Hematopoietic multipotent progenitor cell treated with erythropoietin and hydrocortisone succinate and interleukin-3 and kit ligand, for 15 days (in vitro differentiated cells): ENCODE results near the gene TBC1D10B.
"Not testable (repeated sequence)": the region's sequence is repeated elsewhere in the genome, so short reads cannot be mapped to it uniquely, and the experiment has no call there.

Experiments
- DNase-seq: peaks from one replicate; pipeline ENCODE4 v3.0.0-alpha.2; 2015; ENCODE audit warnings: low spot score

Gene TBC1D10B

DNA sequence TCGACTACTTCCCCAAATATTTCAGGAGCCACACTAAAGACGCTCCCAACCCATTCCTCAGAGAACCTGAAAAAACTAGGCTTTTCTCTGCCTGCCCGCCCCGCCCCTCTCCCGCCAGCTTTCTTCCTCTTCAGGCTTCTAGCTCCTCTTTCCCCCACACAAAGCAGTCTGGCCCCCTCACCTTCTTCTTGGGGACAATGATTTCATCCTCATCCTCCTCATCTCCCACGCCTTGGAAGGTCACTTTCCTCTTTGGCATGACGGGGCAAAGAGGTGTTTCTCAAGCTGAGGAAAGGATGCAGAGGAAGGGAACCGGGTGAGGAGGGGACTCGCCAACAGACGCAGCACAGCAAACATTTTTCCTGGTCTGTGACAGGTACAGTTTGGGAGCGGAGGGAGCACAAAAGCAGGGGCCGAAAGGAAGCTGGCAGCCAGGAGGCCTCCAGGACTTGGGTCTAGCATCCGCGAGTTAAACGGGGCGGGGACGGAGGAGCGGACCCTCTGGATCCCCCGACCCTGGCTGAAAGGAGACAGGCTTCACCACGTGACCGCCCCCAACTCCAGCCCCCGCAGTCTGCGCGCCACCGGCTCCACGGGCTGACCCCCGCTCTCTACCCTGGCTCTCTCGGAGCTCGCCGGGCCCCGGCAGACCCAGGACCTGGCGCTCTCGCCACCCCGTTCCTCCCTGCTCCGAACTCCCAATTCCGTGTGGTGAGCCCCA, 15.7 kb downstream of the TBC1D10B start:
- no peak for DNase-seq

GRCh38 chr16:30353438-30354129, 16.7 kb downstream of the TBC1D10B start:
- no peak for DNase-seq

DNA sequence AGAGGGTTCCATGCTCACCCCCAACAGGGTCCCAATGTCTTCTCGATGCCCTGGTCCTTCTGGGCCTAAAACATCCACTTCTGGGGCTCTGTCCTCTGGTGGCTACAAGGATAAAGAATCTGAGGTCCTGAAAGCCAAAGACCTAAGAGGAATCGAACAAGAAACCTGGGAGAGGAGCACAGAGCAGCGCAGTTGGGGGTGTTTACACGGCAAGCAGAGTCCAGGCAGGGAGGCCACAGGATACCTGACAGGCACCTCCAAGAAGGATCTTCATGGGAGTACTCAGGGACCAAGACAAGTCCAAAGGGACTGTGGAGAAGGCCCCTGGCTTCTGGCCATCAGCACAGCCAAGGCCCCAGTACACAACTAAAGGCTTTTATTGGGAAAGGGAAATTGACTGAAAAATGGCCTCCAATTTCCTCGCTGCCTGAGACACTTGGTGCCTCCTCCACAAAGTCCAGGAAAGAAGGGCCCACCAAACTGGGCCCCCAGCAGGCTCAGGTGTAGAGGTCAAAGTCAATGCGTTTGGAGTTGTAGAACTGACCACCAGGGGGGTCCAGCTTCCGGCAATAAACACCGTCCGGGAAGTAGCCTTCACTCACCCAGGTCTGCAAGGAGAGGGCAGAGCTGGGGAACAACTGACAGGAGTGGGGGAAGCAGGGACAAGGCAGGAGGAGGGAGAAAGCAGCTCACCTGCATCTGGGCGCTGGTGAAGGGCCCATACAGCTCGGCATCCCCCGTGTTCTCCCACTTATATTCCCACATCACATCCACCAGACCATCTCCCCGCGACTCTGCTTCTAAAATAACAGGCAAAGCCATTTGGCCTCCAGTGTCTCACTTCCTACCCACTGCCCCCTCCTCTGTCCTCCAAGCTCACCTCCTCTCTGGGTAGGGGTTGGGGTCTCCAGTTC, 17.5 kb downstream of the TBC1D10B start:
- DNase-seq = no peak

DNA sequence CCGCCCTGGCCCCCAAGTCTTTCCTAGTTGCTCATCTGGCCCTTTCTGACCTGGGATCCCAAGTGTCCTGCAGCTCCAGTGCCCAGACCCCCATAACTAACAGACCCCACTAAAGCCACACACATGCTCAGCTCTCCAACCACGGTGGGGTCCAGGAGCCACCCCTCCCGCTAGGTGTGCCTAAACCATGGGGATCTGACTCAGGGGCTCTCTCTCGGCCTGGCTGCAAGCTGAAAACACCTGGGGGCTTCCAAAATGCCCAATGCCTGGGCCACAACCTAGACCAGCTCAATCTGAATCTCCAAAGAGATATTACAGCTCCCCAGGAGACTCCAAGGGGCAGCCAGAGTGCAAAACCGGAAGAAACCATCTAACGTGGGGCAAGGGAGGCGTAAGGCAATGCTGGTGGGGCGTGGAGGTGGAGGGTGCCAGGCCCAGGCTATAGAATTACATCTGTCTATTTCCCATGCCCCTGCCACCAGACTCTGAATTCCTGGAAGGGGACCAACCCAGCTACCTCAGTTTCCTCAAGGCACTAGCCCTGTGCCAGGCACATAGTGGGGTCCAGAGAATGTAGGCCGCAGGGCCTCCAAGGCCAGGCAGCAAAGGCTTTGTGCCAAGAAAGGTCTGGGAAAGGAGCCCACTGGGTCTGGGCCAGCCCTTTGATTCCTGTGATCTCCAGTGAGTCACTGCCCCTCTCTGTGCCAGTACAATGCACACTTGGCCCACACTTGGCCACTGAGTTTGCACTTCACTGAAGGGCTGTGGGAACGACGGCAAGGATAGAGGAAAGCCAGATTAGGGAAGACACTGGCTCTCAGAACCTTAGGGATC, 18.5 kb downstream of the TBC1D10B start:
- DNase-seq = no peak

GRCh38 chr16:30351001-30351441, 19.3 kb downstream of the TBC1D10B start:
- DNase-seq = no peak

GRCh38 chr16:30350134-30350871, 20.0 kb downstream of the TBC1D10B start:
- DNase-seq = no peak

DNA sequence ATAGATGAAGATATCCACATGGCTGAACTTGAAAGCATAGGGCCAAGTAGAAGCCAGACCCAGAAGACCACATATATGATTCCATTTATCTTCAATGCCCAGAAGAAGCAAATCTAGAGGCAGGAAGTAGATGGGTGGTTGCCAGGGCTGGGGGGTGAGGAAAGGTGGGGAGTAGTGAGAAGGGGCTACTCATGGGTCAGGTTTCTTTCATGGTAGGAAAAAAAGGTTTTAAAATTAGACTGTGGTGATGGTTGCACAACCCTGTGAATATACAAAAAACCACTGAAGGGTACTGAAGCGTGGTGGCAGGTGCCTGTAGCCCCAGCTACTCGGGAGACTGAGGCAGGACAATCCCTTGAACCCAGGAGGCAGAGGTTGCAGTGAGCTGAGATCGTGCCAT, 20.6 kb downstream of the TBC1D10B start:
- DNase-seq = no peak

- DNase-seq = no peak
Observed at GRCh38 chr16:30348929-30349328, 21.4 kb downstream of the TBC1D10B start.

DNA sequence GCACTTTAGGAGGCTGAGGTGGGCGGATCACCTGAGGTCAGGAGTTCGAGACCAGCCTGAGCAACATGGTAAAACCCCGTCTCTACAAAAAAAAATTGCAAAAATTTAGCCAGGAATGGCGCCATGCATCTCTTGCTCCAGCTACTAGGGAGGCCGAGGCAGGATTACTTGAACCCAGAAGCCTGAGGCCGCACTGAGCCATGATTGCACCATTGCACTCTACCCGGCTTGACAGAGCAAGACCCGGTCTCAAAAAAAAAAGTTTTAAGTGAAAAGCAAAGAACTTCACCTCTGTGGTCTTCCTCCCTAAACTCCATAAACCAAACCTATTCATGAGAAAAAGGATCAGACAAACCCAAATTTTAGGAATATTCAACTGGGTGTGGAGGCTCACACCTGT, 22.2 kb downstream of the TBC1D10B start:
- DNase-seq = no peak

DNA sequence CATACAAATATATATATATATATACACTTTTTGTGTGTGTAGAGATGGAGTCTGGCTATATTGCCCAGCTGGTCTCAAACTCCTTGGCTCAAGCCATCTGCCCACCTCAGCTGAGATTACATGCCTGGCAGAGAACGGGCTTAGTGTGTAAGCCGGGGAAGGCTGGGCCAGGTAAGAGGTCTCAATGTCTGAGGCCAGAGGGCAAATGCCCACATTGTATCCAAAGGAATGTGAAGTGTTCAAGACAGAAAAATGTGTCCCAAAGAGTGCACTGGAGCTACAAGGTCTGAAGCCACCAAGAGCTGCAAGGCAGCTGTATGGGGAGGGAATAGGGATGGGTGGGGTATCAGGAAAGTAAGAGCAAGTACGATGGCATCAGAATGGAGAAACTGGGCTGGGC, 24.0 kb downstream of the TBC1D10B start:
- DNase-seq = no peak

DNA sequence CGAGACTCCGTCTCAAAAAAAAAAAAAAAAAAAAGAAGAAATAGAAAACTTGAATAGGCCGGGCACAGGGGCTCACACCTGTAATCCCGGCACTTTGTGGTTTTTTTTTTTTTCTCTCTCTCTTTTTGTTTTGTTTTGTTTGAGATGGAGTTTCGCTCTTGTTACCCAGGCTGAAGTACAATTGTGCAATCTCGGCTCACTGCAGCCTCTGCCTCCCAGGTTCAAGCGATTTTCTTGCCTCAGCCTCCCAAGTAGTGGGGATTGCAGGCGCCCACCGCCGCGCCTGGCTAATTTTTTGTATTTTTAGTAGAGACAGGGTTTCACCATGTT, 26.8 kb downstream of the TBC1D10B start:
- DNase-seq = not testable (repeated sequence)

DNA sequence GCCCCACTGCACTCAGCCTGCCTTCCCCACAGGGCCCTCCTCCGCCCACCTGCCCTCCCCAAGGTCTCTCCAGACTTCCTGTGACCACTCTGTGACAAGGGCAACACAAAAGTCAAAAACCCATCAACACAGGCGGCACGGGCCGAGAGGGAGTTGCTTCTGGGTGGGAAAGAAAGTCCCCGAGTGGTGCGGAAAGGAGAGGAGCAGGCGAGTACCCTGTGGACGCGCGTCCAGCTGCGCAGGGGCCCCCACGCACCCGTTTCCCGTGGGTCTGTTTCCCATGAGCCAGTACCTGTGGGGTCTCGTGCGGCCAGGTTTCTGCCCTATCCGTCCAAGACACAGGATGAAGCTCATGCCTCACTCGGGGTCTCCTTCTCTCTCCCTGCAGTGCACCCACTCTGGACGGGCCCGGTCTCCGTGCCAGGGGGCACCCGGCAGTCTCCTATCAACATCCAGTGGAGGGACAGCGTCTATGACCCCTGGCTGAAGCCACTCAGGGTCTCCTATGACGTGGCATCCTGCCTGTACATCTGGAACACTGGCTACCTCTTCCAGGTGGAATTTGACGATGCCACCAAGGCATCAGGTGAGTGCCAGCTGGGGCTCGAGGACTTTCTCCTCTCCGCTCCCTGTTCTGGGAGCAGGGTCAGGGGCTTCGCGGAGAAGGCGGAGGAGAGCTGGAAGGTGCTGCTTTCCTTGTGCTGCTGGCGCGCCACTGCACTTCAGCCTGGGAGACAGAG, 27.4 kb downstream of the TBC1D10B start:
- DNase-seq = no peak

GRCh38 chr16:30341971-30342370, 28.3 kb downstream of the TBC1D10B start:
- not testable (repeated sequence) for DNase-seq

- DNase-seq = no peak
Observed at GRCh38 chr16:30340621-30341020, 29.7 kb downstream of the TBC1D10B start.

DNA sequence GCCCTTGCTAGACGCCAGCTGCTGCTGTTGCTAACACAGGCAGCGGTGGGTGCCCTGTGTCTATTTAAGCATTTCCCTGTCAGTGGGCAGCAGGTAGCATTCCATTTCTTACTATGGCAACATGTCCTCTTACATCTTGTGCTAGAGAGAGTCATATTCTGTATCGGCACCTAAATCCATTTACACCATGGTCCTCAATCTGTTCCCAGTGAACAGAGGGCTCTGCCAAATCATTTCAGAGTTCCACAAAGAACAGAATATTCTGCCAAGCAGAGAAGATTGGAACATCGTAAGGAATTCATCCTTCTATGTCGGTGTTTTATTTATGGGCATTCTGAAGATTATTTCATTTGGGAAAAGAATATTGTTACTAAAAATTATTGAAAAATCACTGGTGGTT, 31.6 kb downstream of the TBC1D10B start:
- DNase-seq = not testable (repeated sequence)

DNA sequence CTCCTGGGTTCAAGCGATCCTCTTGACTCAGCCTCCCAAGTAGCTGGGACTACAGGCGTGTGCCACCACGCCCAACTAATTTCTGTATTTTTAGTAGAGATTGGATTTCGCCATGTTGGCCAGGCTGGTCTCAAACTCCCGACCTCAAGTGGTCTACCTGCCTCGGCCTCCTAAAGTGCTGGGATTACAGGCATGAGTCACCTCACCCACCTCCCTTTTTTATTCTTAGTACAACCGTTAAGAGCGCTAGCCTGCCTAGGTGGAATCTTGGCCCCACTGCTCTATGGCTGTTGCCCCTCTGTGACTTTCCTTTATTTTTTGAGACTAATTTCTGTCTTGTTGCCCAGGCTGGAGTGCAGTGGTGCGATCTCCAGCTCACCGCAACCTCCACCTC, 32.3 kb downstream of the TBC1D10B start:
- not testable (repeated sequence) for DNase-seq

DNA sequence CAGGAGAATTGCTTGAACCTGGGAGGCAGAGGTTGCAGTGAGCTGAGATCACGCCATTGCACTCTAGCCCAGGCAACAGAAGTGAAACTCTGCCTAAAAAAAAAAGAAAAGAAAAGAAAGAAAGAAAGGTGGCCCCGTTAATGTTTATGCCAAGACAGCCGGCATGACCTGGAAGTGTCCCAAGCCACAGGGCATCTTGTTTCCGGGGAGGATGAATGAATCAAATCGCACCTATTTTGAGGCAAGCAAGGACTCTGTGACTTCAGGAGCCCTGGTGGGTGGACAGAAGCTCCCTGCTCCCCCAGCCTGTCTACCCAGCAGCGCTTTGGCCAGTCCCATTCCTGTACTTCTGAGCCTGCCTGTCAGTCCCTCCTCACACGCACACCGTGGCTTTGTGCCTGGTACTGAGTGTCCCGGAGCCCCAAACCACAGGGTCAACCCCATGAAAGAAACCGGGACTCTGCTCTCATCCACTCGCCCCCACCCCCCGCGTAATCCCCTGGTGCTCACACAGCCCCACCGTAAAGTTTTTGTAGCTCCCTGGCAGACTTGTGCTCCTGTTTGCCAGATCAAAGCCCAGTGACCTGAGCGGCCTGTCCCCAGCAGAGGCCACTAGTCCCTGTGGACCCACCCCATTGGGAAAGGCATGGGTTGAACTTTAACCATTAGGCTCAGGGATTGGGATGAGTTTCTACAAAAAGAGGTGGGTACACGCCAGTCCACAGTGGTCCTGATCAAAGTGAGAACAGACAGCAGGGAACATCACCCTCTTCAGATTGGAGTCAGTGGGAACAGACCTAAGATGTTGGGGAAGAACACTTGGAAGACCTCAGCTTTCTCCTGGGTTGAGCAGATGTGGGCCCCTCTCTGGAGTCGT, 34.5 kb downstream of the TBC1D10B start:
- DNase-seq = peak; percentile 23

GRCh38 chr16:30335028-30335597, 35.2 kb downstream of the TBC1D10B start:
- peak; percentile 73 for DNase-seq

GRCh38 chr16:30334473-30334989, 35.8 kb downstream of the TBC1D10B start:
- DNase-seq = peak; percentile 77
